ENCODE measurements around the gene FARP2. TPM values are rescaled to one million over a fixed set of nuclear protein-coding genes. Genes with fewer than 3 reads are reported as not detected.

Gene FARP2
- total RNA-seq, 2 donors from 2014 or later = 11.1 to 21.5 TPM

GRCh38 chr2:241456546-241456945 is 100.5 kb downstream of the FARP2 start:
- Histone ChIP-seq H3K27ac (no peak overlapping the region), H3K27me3 (no peaks in the 10 kb centered on the region), H3K4me3 (no peak overlapping the region), H3K9me3 (no peaks in the 10 kb centered on the region), H3K4me1 (no peaks in the 10 kb centered on the region), H3K36me3 (no peaks in the 10 kb centered on the region)
- no peak for DNase-seq (ENCODE audit: low spot score)
- TF ChIP-seq CTCF (IDR thresholded peaks at IDR 0.05) = no peak

GRCh38 chr2:241458687-241459086 is 102.6 kb downstream of the FARP2 start:
- no peaks in the 10 kb centered on the region for H3K4me1 ChIP-seq
- DNase-seq (ENCODE audit: low spot score) = no peak
- H3K27ac ChIP-seq = no peak overlapping the region
- no peaks in the 10 kb centered on the region for H3K9me3 ChIP-seq
- H3K27me3 ChIP-seq = no peaks in the 10 kb centered on the region
- no peak overlapping the region for H3K4me3 ChIP-seq
- no peak for TF ChIP-seq CTCF (IDR thresholded peaks at IDR 0.05)
- no peaks in the 10 kb centered on the region for H3K36me3 ChIP-seq

DNA sequence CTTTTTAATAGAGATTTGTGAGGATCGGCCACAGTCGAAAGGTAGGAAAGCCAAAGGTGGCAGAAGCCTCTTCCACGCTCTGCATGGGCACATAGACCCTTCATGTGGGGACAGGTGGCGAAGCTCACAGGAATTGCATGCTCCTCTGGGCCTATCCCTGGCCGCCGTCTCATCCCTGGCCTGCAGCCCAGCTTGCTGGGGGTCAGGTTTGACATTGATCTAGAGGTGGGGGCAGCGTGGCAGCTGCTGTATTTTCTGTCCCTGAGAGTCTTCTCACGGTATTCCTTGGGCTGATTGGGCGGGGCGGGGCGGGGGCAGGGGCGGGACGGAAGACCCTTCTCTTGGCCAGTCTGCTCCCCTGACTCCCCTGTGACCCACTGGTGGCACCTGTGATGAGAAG is 103.4 kb downstream of the FARP2 start:
- no peaks in the 10 kb centered on the region for H3K9me3 ChIP-seq
- no peaks in the 10 kb centered on the region for H3K4me1 ChIP-seq
- TF ChIP-seq CTCF (IDR thresholded peaks at IDR 0.05) = no peak
- H3K4me3 ChIP-seq = no peak overlapping the region
- no peaks in the 10 kb centered on the region for H3K36me3 ChIP-seq
- no peaks in the 10 kb centered on the region for H3K27me3 ChIP-seq
- H3K27ac ChIP-seq = no peak overlapping the region
- DNase-seq (ENCODE audit: low spot score) = no peak

- Histone ChIP-seq H3K27me3 (no peaks in the 10 kb centered on the region), H3K4me1 (no peaks in the 10 kb centered on the region), H3K36me3 (no peaks in the 10 kb centered on the region), H3K4me3 (no peak overlapping the region), H3K9me3 (no peaks in the 10 kb centered on the region), H3K27ac (no peak overlapping the region)
- DNase-seq (ENCODE audit: low spot score) = no peak
- no peak for TF ChIP-seq CTCF (IDR thresholded peaks at IDR 0.05)
Measured at GRCh38 chr2:241460631-241461030, 104.5 kb downstream of the FARP2 start.

DNA sequence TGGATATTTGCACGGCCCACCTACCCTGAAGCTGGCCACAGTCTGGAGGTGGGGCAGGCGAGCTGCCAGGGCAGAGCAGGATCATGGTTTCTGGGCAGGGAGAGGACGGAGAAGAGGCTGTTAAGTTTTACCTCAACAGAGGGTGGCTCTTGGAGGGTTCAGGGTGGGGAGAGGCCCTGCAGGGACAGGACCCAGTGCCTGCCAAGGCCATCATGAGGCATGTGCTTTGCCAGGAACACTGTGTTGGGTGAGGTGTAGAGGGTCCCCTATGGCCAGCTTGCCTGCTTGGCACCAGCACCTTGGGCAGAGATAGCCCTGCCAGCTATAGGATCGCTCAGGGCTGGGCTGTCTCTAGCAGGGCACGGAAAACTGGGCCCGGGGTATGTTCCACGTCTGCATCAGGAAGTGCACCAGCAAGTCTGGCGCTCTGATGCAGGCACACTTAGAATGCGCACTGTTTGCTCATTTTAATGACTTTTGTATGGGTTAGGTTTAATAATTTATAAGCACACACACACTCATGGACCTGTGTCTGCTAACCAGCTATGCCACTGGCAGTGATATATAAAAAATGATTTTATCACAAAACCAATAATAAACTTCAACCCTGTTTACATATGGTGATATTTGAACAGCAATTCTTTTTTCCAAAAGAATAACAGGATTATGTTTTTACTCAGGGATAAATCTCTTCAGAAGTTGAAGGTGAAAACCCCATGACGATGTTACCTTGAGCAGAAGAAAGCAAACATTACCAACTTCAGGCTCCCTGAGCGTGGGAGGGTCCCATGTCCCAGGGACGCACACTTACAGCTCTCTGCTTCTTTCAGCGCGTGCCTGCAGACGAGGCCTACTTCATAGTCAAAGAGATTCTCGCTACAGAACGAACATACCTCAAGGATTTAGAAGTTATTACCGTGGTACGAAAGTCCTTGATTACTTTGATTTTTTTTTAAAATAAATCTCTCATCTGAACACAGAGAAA is 105.9 kb downstream of the FARP2 start:
- H3K27me3 ChIP-seq = no peaks in the 10 kb centered on the region
- no peak for DNase-seq (ENCODE audit: low spot score)
- no peaks in the 10 kb centered on the region for H3K9me3 ChIP-seq
- H3K36me3 ChIP-seq = no peaks in the 10 kb centered on the region
- H3K27ac ChIP-seq = no peak overlapping the region
- no peak for TF ChIP-seq CTCF (IDR thresholded peaks at IDR 0.05)
- no peaks in the 10 kb centered on the region for H3K4me1 ChIP-seq
- no peak overlapping the region for H3K4me3 ChIP-seq
